Erythroblast (primary cell): ENCODE data around the gene SLC7A5.

Source experiments
- GATA1 ChIP-seq: IDR thresholded peaks from 2 replicates; pipeline ENCODE4 v1.6.1; 2011; ENCODE audit warnings: low read depth, mild to moderate bottlenecking, control low read depth, low read length, moderate library complexity
- POLR2A ChIP-seq: IDR thresholded peaks from 2 replicates; pipeline ENCODE4 v1.6.1; 2011; ENCODE audit warnings: mild to moderate bottlenecking, low read length

DNA sequence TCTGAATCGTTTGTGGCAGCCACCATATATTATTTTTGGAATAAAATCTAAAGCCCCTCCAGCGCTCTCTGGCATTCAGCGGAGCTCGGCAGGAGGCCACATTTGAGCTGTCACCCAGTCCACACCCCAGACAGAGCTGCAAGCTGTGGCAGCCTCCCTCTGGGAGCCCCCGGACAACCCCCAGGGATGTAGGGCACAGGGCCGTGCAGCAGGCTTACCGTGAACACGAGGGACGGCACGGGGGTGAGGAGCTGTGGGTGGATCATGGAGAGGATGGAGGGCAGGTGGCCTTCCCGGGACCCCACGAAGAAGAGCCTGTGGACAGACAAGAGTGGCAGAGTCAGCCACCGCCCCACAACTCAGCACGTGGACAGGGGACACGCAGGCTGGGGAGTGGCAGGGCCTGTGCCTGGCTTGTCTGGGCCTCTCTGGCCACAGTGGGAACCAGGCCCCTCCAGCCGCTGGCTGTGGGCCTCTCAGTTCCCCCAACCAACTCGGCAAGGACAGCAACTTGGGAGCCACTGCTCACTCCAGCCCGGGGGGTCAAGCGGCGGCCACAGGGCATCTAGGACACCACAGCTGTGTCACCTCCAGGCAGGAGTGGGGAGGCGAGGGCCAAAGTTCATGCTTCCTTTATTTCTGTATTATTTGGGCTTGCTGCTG is 31.5 kb downstream of the SLC7A5 start:
- TF ChIP-seq POLR2A, result no peak
- no peak for TF ChIP-seq GATA1
